Chondrocyte (in vitro differentiated cells): Measurements from ENCODE around the gene PEAK1. TPM values are rescaled to one million over a fixed set of nuclear protein-coding genes. Genes with fewer than 3 reads are reported as not detected.

Experiments used
- DNase-seq: peaks from one replicate; pipeline ENCODE4 v3.0.0; 2021; ENCODE audit warnings: mixed read lengths, low spot score
- H3K27ac Mint-ChIP-seq: one replicate; pipeline ENCODE4 v1.8.0; 2021; ENCODE audit warnings: mild to moderate bottlenecking, moderate library complexity, mixed read lengths; ENCODE audit not compliant: unreplicated experiment
- H3K27me3 Mint-ChIP-seq: 2 replicates; pipeline ENCODE4 v1.8.0; 2021; ENCODE audit warnings: low read depth, mixed read lengths
- H3K36me3 Mint-ChIP-seq: 2 replicates; pipeline ENCODE4 v1.8.0; 2021; ENCODE audit warnings: low read depth, mixed read lengths
- H3K4me1 Mint-ChIP-seq: 2 replicates; pipeline ENCODE4 v1.8.0; 2021; ENCODE audit warnings: low read depth, mild to moderate bottlenecking, mixed read lengths
- H3K4me3 Mint-ChIP-seq: one replicate; pipeline ENCODE4 v1.8.0; 2021; ENCODE audit warnings: mild to moderate bottlenecking, moderate library complexity, mixed read lengths; ENCODE audit not compliant: unreplicated experiment
- H3K9me3 Mint-ChIP-seq: 2 replicates; pipeline ENCODE4 v1.8.0; 2021; ENCODE audit warnings: low read depth, mixed read lengths
- total RNA-seq: library from RNA; stranded (reverse); gene quantifications from 3 replicates; pipeline ENCODE4 v1.2.1, GENCODE V29; 2021
- TF ChIP-seq, protein P1 (sequence below): fragments of 200-600 bp; sonication (generic); IDR thresholded peaks from 2 replicates; pipeline ENCODE4 v1.5.0; 2021; ENCODE audit warnings: antibody characterized with exemption, mild to moderate bottlenecking, moderate library complexity

PEAK1 gene
- total RNA-seq, 1 donor from 2014 or later = 143 TPM

DNA sequence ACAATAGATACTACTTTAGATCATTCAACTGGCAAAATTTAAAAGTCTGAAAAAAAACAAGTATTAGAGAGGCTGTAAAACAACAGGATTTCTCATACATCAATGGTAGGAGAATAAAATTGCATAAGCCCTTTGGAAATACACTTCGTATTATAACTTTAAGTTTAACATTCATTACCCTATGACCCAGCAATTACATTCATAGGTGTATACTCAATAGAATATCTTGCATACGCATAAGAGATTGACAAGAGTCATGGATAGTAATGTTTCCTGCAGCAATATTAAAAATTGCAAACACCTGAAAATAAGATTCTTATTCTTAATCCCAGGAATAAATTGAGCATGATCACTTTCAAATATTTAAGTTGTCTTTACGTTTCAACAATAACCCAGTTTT lies 63.6 kb downstream of the PEAK1 start:
- no peak for DNase-seq
- TF ChIP-seq, protein P1, sequence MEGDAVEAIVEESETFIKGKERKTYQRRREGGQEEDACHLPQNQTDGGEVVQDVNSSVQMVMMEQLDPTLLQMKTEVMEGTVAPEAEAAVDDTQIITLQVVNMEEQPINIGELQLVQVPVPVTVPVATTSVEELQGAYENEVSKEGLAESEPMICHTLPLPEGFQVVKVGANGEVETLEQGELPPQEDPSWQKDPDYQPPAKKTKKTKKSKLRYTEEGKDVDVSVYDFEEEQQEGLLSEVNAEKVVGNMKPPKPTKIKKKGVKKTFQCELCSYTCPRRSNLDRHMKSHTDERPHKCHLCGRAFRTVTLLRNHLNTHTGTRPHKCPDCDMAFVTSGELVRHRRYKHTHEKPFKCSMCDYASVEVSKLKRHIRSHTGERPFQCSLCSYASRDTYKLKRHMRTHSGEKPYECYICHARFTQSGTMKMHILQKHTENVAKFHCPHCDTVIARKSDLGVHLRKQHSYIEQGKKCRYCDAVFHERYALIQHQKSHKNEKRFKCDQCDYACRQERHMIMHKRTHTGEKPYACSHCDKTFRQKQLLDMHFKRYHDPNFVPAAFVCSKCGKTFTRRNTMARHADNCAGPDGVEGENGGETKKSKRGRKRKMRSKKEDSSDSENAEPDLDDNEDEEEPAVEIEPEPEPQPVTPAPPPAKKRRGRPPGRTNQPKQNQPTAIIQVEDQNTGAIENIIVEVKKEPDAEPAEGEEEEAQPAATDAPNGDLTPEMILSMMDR = no peak
- Mint-ChIP-seq H3K4me3 (no peak overlapping the region), H3K4me1 (peaks cover 50% of the 10 kb centered on the region), H3K27me3 (no peaks in the 10 kb centered on the region), H3K36me3 (peaks cover 12% of the 10 kb centered on the region), H3K9me3 (no peaks in the 10 kb centered on the region), H3K27ac (no peak overlapping the region)

DNA sequence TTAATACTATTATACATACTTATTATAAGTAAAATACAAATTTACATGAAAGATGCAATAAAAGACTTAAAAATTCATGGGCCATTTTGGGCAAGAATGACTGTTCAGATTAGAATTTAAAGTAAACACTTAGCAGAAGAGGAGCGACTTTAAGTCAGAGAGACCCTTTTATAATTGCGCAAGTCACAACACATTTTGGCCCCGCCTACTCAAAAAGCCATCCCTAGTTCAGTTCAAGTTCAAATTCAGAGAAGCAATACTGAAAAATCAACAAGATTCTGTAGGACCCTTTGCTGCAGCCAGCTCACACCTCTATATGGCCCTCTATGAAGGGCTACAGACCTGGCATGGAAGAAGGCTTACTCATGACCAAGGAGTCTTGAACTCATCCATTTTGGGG lies 64.6 kb downstream of the PEAK1 start:
- DNase-seq = no peak
- Mint-ChIP-seq H3K27ac (no peak overlapping the region), H3K4me1 (peaks cover 51% of the 10 kb centered on the region), H3K27me3 (no peaks in the 10 kb centered on the region), H3K4me3 (no peak overlapping the region), H3K9me3 (no peaks in the 10 kb centered on the region), H3K36me3 (peaks cover 14% of the 10 kb centered on the region)
- TF ChIP-seq, protein P1 = no peak

DNA sequence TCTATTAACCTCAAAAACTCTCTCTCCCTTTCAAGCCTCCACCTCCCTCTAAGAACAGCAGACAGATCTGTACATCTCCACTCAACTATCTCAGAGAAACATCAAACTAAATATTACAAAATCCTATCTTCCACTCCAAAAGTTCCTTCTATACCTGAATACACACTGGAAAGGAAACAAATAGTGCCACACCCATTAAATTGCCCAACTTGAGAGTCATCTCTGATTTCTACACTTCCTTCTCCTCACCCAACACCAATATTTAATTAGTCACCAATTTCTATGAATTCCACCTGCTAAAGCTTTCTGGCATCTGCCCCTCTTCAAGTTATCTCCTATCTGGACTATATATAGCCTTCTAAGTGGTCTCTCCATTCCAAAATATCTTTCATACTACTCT lies 65.8 kb downstream of the PEAK1 start:
- TF ChIP-seq, protein P1 = no peak
- Mint-ChIP-seq H3K36me3 (peaks cover 14% of the 10 kb centered on the region), H3K4me1 (peaks cover 48% of the 10 kb centered on the region), H3K9me3 (no peaks in the 10 kb centered on the region), H3K4me3 (no peak overlapping the region), H3K27ac (peak overlapping the region; percentile 7), H3K27me3 (no peaks in the 10 kb centered on the region)
- DNase-seq = no peak

DNA sequence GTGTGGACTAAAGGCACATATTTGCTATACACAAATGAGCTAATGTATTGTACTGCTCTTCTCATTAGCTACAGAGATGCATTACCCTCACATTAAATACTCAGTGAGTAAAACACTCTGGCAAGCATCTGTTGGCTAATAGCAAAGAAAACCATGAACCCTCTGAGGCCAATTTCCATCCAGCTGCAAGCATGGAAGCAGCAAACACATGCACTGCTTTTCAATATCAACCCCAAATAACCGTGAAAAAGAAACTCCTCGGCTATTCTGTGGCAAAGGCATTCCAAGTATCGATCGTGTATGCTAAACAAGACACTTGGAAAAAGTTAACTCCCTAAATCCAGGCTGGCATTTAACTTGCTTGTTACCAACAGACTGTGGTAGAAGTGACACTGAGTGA lies 67.0 kb downstream of the PEAK1 start:
- Mint-ChIP-seq H3K9me3 (no peaks in the 10 kb centered on the region), H3K27ac (no peak overlapping the region), H3K4me3 (no peak overlapping the region), H3K4me1 (peaks cover 37% of the 10 kb centered on the region), H3K36me3 (peaks cover 10% of the 10 kb centered on the region), H3K27me3 (no peaks in the 10 kb centered on the region)
- DNase-seq = no peak
- TF ChIP-seq, protein P1 = no peak

DNA sequence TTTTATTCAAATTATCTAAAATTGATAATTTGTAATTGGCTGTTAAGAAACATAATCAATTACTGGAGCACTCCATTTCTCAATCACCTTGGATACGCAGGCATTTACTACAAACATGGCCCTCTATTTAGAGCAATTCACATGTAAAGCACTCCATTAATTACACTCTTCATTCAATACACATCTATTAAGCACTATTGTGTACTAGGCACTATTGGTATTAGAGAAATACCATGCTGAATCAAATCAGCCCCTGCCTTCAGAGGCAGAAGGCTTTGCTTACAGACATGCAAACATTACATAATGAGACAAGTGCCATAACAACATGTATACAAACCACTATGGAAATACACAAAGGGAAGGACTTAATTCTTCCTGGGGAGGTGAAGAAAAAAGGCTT lies 69.1 kb downstream of the PEAK1 start:
- Mint-ChIP-seq H3K27ac (no peak overlapping the region), H3K4me3 (no peak overlapping the region), H3K27me3 (no peaks in the 10 kb centered on the region), H3K4me1 (peaks cover 34% of the 10 kb centered on the region), H3K36me3 (peaks cover 13% of the 10 kb centered on the region), H3K9me3 (no peaks in the 10 kb centered on the region)
- TF ChIP-seq, protein P1 = no peak
- no peak for DNase-seq
